Measurements from ENCODE around the gene AGAP1. TPM values are rescaled to one million over a fixed set of nuclear protein-coding genes. Genes with fewer than 3 reads are reported as not detected.

The AGAP1 gene
- polyA plus RNA-seq, 1 donor from 2014 or later = 17.4 TPM

GRCh38 chr2:236052206-236052605 is 558.4 kb downstream of the AGAP1 start:
- no peak overlapping the region for H2AFZ ChIP-seq (ENCODE audit: low read depth, low read length)
- H3K27ac ChIP-seq (ENCODE audit: low read length) = no peak overlapping the region
- no peak overlapping the region for H3K9ac ChIP-seq (ENCODE audit: low read length)
- no peaks in the 10 kb centered on the region for H3K9me3 ChIP-seq (ENCODE audit: low read length)
- no peaks in the 10 kb centered on the region for H3K79me2 ChIP-seq (replicated peaks; ENCODE audit: insufficient read depth, low read length)
- H3K4me2 ChIP-seq (ENCODE audit: low read length) = no peak overlapping the region
- no peak for TF ChIP-seq POLR2AphosphoS5 (IDR thresholded peaks at IDR 0.05)
- TF ChIP-seq MXI1 (conservative IDR thresholded peaks at IDR 0.05; ENCODE audit: poor library complexity, severe bottlenecking) = no peak
- TF ChIP-seq, protein P1, sequence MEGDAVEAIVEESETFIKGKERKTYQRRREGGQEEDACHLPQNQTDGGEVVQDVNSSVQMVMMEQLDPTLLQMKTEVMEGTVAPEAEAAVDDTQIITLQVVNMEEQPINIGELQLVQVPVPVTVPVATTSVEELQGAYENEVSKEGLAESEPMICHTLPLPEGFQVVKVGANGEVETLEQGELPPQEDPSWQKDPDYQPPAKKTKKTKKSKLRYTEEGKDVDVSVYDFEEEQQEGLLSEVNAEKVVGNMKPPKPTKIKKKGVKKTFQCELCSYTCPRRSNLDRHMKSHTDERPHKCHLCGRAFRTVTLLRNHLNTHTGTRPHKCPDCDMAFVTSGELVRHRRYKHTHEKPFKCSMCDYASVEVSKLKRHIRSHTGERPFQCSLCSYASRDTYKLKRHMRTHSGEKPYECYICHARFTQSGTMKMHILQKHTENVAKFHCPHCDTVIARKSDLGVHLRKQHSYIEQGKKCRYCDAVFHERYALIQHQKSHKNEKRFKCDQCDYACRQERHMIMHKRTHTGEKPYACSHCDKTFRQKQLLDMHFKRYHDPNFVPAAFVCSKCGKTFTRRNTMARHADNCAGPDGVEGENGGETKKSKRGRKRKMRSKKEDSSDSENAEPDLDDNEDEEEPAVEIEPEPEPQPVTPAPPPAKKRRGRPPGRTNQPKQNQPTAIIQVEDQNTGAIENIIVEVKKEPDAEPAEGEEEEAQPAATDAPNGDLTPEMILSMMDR (IDR thresholded peaks at IDR 0.05; ENCODE audit: poor library complexity, severe bottlenecking) = no peak
- no peak for TF ChIP-seq EZH2 (IDR thresholded peaks at IDR 0.05; ENCODE audit: borderline replicate concordance, insufficient read depth, low read length, poor library complexity, severe bottlenecking)
- TF ChIP-seq TAF1 (IDR thresholded peaks at IDR 0.05; ENCODE audit: low read depth) = no peak
- TF ChIP-seq, protein P2, sequence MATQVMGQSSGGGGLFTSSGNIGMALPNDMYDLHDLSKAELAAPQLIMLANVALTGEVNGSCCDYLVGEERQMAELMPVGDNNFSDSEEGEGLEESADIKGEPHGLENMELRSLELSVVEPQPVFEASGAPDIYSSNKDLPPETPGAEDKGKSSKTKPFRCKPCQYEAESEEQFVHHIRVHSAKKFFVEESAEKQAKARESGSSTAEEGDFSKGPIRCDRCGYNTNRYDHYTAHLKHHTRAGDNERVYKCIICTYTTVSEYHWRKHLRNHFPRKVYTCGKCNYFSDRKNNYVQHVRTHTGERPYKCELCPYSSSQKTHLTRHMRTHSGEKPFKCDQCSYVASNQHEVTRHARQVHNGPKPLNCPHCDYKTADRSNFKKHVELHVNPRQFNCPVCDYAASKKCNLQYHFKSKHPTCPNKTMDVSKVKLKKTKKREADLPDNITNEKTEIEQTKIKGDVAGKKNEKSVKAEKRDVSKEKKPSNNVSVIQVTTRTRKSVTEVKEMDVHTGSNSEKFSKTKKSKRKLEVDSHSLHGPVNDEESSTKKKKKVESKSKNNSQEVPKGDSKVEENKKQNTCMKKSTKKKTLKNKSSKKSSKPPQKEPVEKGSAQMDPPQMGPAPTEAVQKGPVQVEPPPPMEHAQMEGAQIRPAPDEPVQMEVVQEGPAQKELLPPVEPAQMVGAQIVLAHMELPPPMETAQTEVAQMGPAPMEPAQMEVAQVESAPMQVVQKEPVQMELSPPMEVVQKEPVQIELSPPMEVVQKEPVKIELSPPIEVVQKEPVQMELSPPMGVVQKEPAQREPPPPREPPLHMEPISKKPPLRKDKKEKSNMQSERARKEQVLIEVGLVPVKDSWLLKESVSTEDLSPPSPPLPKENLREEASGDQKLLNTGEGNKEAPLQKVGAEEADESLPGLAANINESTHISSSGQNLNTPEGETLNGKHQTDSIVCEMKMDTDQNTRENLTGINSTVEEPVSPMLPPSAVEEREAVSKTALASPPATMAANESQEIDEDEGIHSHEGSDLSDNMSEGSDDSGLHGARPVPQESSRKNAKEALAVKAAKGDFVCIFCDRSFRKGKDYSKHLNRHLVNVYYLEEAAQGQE (IDR thresholded peaks at IDR 0.05; ENCODE audit: borderline replicate concordance) = no peak
- TF ChIP-seq EP300 (conservative IDR thresholded peaks at IDR 0.05; ENCODE audit: poor library complexity, severe bottlenecking) = no peak
- TF ChIP-seq SMC3 (conservative IDR thresholded peaks at IDR 0.05; ENCODE audit: poor library complexity) = no peak
- no peak for TF ChIP-seq RAD21 (conservative IDR thresholded peaks at IDR 0.05)
- no peaks in the 10 kb centered on the region for H3K9me2 ChIP-seq (ENCODE audit: insufficient read depth, low read length)
- H3K27me3 ChIP-seq (ENCODE audit: insufficient read depth, low read depth, low read length) = no peaks in the 10 kb centered on the region
- no peak overlapping the region for H3K4me3 ChIP-seq (ENCODE audit: low read length)
- no peaks in the 10 kb centered on the region for H3F3A ChIP-seq (ENCODE audit: insufficient read depth, low read length, poor library complexity, severe bottlenecking)
- H4K20me1 ChIP-seq (ENCODE audit: insufficient read depth) = no peaks in the 10 kb centered on the region
- H3K36me3 ChIP-seq (ENCODE audit: insufficient read depth, low read length) = no peaks in the 10 kb centered on the region

DNA sequence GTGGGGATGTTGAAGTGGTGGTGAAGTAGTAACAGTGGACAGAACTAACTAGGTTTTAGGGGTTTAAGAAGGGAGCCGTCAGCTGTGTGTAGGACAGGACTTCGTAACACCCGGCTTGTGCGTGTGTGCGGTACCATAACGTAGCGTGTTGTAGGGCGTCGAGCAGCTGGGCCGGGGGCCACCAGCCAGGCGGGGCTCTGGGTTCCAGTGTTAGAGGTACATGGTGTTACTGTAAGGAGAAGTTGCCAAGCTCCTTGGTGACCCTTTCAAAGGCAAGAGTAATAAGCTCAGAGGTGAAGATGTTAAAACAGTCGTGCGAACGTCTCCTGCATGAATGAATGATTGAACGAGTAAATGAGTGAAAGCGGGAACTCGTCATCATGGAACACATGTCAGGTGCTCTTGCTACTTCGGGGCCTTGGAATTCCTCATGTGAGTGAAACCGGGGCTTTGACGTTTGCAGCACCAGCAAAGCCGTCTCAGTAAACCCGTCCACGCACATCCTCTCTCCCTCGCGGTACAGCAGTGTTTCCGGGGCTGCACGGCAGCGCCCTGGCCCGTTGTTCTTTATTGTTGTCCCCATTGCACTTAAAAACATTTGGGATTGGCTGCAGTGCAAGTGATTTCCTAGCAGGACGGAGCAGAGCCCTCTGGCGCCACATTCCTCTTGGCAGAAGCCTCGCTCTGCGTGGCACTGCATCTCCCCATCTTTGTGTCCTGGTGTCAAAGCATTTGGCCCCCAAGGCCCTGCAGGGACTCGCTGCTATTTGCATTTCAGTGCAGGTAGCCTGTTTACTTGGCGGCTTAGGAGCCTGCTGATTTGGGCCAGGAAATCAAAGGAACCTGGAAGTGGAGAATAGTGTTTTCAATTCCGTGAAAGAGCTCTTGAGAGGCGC is 559.3 kb downstream of the AGAP1 start:
- TF ChIP-seq TAF1 (IDR thresholded peaks at IDR 0.05; ENCODE audit: low read depth) (no peak), SMC3 (conservative IDR thresholded peaks at IDR 0.05; ENCODE audit: poor library complexity) (no peak), EP300 (conservative IDR thresholded peaks at IDR 0.05; ENCODE audit: poor library complexity, severe bottlenecking) (no peak), POLR2AphosphoS5 (IDR thresholded peaks at IDR 0.05) (no peak), RAD21 (conservative IDR thresholded peaks at IDR 0.05) (no peak), MXI1 (conservative IDR thresholded peaks at IDR 0.05; ENCODE audit: poor library complexity, severe bottlenecking) (no peak), EZH2 (IDR thresholded peaks at IDR 0.05; ENCODE audit: borderline replicate concordance, insufficient read depth, low read length, poor library complexity, severe bottlenecking) (no peak)
- TF ChIP-seq, protein P2 (IDR thresholded peaks at IDR 0.05; ENCODE audit: borderline replicate concordance) = no peak
- TF ChIP-seq, protein P1 (IDR thresholded peaks at IDR 0.05; ENCODE audit: poor library complexity, severe bottlenecking) = no peak
- Histone ChIP-seq H3K4me3 (ENCODE audit: low read length) (no peak overlapping the region), H3K9me3 (ENCODE audit: low read length) (peaks cover 2% of the 10 kb centered on the region), H3K27me3 (ENCODE audit: insufficient read depth, low read depth, low read length) (no peaks in the 10 kb centered on the region), H3K27ac (ENCODE audit: low read length) (no peak overlapping the region), H2AFZ (ENCODE audit: low read depth, low read length) (no peak overlapping the region), H3F3A (ENCODE audit: insufficient read depth, low read length, poor library complexity, severe bottlenecking) (no peaks in the 10 kb centered on the region), H3K9me2 (ENCODE audit: insufficient read depth, low read length) (no peaks in the 10 kb centered on the region), H3K79me2 (replicated peaks; ENCODE audit: insufficient read depth, low read length) (no peaks in the 10 kb centered on the region), H4K20me1 (ENCODE audit: insufficient read depth) (no peaks in the 10 kb centered on the region), H3K36me3 (ENCODE audit: insufficient read depth, low read length) (no peaks in the 10 kb centered on the region), H3K9ac (ENCODE audit: low read length) (no peak overlapping the region), H3K4me2 (ENCODE audit: low read length) (no peak overlapping the region)

Data from neural cell (in vitro differentiated cells).